Placental epithelial cell (primary cell): Measurements from ENCODE around the gene GABARAPL2. TPM values are rescaled to one million over a fixed set of nuclear protein-coding genes. Genes with fewer than 3 reads are reported as not detected.

Experiments used
- total RNA-seq: library from RNA; depleted of rRNA; stranded (reverse); fragments of >200 nt; gene quantifications from 2 replicates; pipeline ENCODE4 v1.2.3, GENCODE V29; 2012

Gene GABARAPL2
- 32.3 and 46.7 TPM in 2 replicates for total RNA-seq

GRCh38 chr16:75566040-75566757 is at the start of gene GABARAPL2:
TSS of gene GABARAPL2 (plus strand) at chr16:75566379. CDS start at chr16:75566487, 108 bp downstream.

GRCh38 chr16:75535901-75536300 is 30.3 kb upstream of the GABARAPL2 start, which contains the start of gene CHST5:
TSS of gene CHST5 (minus strand) at chr16:75536108. CDS start at chr16:75530384, 5,724 bp downstream.

GRCh38 chr16:75555707-75556430 is 10.3 kb upstream of the GABARAPL2 start, which contains the start of gene TMEM231:
TSS of gene TMEM231 (minus strand) at chr16:75556252. CDS start at chr16:75556209, 43 bp downstream.

GRCh38 chr16:75622761-75623605 is 56.8 kb downstream of the GABARAPL2 start, which contains the start of gene ADAT1:
TSS of gene ADAT1 (minus strand) at chr16:75623281. CDS start at chr16:75620799, 2,482 bp downstream.

Other genes with a start within 250 kb of the GABARAPL2 start
- gene CFDP1, start 132.9 kb upstream of the GABARAPL2 start, total RNA-seq = 26.8 and 40.8 TPM in 2 replicates
- 11.4 and 12.7 TPM in 2 replicates for gene TMEM170A, start 101.7 kb upstream of the GABARAPL2 start, total RNA-seq
- gene CHST6, start 70.9 kb upstream of the GABARAPL2 start, total RNA-seq = 0.33 and 0.79 TPM in 2 replicates
- gene CHST5, start 30.3 kb upstream of the GABARAPL2 start, total RNA-seq = not detected in 2 replicates
- 9.7 and 15.3 TPM in 2 replicates for gene TMEM231, start 10.1 kb upstream of the GABARAPL2 start, total RNA-seq
- 52.2 and 64.9 TPM in 2 replicates for gene ADAT1, start 56.9 kb downstream of the GABARAPL2 start, total RNA-seq
- 102 and 147 TPM in 2 replicates for gene KARS1, start 81.3 kb downstream of the GABARAPL2 start, total RNA-seq
- gene TERF2IP, start 81.4 kb downstream of the GABARAPL2 start, total RNA-seq = 25.6 and 29.1 TPM in 2 replicates
- gene CPHXL2, start 110.6 kb downstream of the GABARAPL2 start, total RNA-seq = not detected in 2 replicates
- gene DUXB, start 135.1 kb downstream of the GABARAPL2 start, total RNA-seq = not detected in 2 replicates
- gene CPHXL, start 160.1 kb downstream of the GABARAPL2 start, total RNA-seq = not detected in 2 replicates